Cardiac fibroblast (primary cell): ENCODE measurements around the gene ARMH3.

Experiments
- DNase-seq, 2 donors: peaks; one replicate each; pipeline versions ENCODE4 v3.0.0 to v3.0.0-alpha.2; 2010; ENCODE audit warnings: low read depth in 2 of 2
- H3K4me3 ChIP-seq, 2 donors: replicated peaks in 1 of 2; 1 replicate in 1 of 2; 2 replicates in 1 of 2; pipeline ENCODE4 v1.5.1; 2011; ENCODE audit warnings: low read depth in 2 of 2, low read length in 2 of 2, mild to moderate bottlenecking in 2 of 2, moderate library complexity in 1 of 2
- CTCF ChIP-seq: IDR thresholded peaks from one replicate; pipeline ENCODE4 v1.5.1; 2011; ENCODE audit warnings: low read depth, mild to moderate bottlenecking, low read length, inconsistent platforms

Gene ARMH3

GRCh38 chr10:101867931-101868330 lies 188.0 kb downstream of the ARMH3 start:
- H3K4me3 ChIP-seq, result no peak overlapping the region
- peak in 1 of 2 donors; percentile 28 for DNase-seq
- TF ChIP-seq CTCF, result no peak

- no peak overlapping the region for H3K4me3 ChIP-seq
- no peak for TF ChIP-seq CTCF
- DNase-seq, result no peak
Observed at GRCh38 chr10:101859530-101859929, 196.4 kb downstream of the ARMH3 start.

- no peak for DNase-seq
- H3K4me3 ChIP-seq, result no peak overlapping the region
- TF ChIP-seq CTCF, result no peak
Observed at GRCh38 chr10:101858723-101859500, 197.1 kb downstream of the ARMH3 start.

GRCh38 chr10:101857802-101858476 lies 198.0 kb downstream of the ARMH3 start:
- no peak overlapping the region for H3K4me3 ChIP-seq
- TF ChIP-seq CTCF, result no peak
- DNase-seq, result no peak

GRCh38 chr10:101856626-101857025 lies 199.3 kb downstream of the ARMH3 start:
- no peak for TF ChIP-seq CTCF

GRCh38 chr10:101851411-101852116 lies 204.4 kb downstream of the ARMH3 start:
- no peak overlapping the region for H3K4me3 ChIP-seq
- DNase-seq, result peak in 1 of 2 donors; percentile 63
- TF ChIP-seq CTCF, result no peak

More at GRCh38 chr10:101856626-101857025, 199.3 kb downstream of the ARMH3 start:
- H3K4me3 ChIP-seq, result no peak overlapping the region
- DNase-seq, result peak; percentile 45 to 65
